IPS-20b (cell line): ENCODE measurements around the gene EMX2.

Source experiments
- H3K27ac ChIP-seq: one replicate; pipeline ENCODE4 v1.5.1; 2013; ENCODE audit warnings: low read length
- H3K27me3 ChIP-seq: 2 replicates; pipeline ENCODE4 v1.6.1; 2013; ENCODE audit warnings: mild to moderate bottlenecking, low read length, inconsistent platforms; ENCODE audit not compliant: insufficient read depth
- H3K36me3 ChIP-seq: 2 replicates; pipeline ENCODE4 v1.6.1; 2013; ENCODE audit warnings: low read depth, mild to moderate bottlenecking, inconsistent platforms, low read length, moderate library complexity; ENCODE audit not compliant: insufficient read depth
- H3K4me1 ChIP-seq: 2 replicates; pipeline ENCODE4 v1.6.1; 2013; ENCODE audit warnings: mild to moderate bottlenecking, control low read depth, inconsistent platforms, low read length, moderate library complexity; ENCODE audit not compliant: insufficient read depth
- H3K4me3 ChIP-seq: 2 replicates; pipeline ENCODE4 v1.5.1; 2013; ENCODE audit warnings: mild to moderate bottlenecking, low read length, inconsistent platforms
- H3K9ac ChIP-seq: 2 replicates; pipeline ENCODE4 v1.6.1; 2013; ENCODE audit warnings: low read depth, mild to moderate bottlenecking, inconsistent platforms, low read length, moderate library complexity
- H3K9me3 ChIP-seq: 2 replicates; pipeline ENCODE4 v1.6.1; 2013; ENCODE audit warnings: mild to moderate bottlenecking, low read depth, low read length, inconsistent platforms; ENCODE audit not compliant: insufficient read depth

EMX2 gene

GRCh38 chr10:117533507-117534281, 8.9 kb upstream of the EMX2 start:
- Histone ChIP-seq H3K36me3 (no peaks in the 10 kb centered on the region), H3K27ac (no peak overlapping the region), H3K4me3 (no peak overlapping the region), H3K9ac (no peak overlapping the region), H3K27me3 (peaks cover 100% of the 10 kb centered on the region), H3K9me3 (peaks cover 8% of the 10 kb centered on the region; the same call in 1 of the 2 replicates), H3K4me1 (no peaks in the 10 kb centered on the region; the same call in 1 of the 2 replicates)

- Histone ChIP-seq H3K27ac (no peak overlapping the region), H3K4me3 (no peak overlapping the region), H3K4me1 (no peaks in the 10 kb centered on the region; the same call in 1 of the 2 replicates), H3K27me3 (peaks cover 100% of the 10 kb centered on the region), H3K9ac (no peak overlapping the region), H3K9me3 (peaks cover 8% of the 10 kb centered on the region; the same call in 1 of the 2 replicates), H3K36me3 (no peaks in the 10 kb centered on the region)
These were observed 7.9 kb upstream of the EMX2 start for GRCh38 chr10:117534321-117535297.

DNA sequence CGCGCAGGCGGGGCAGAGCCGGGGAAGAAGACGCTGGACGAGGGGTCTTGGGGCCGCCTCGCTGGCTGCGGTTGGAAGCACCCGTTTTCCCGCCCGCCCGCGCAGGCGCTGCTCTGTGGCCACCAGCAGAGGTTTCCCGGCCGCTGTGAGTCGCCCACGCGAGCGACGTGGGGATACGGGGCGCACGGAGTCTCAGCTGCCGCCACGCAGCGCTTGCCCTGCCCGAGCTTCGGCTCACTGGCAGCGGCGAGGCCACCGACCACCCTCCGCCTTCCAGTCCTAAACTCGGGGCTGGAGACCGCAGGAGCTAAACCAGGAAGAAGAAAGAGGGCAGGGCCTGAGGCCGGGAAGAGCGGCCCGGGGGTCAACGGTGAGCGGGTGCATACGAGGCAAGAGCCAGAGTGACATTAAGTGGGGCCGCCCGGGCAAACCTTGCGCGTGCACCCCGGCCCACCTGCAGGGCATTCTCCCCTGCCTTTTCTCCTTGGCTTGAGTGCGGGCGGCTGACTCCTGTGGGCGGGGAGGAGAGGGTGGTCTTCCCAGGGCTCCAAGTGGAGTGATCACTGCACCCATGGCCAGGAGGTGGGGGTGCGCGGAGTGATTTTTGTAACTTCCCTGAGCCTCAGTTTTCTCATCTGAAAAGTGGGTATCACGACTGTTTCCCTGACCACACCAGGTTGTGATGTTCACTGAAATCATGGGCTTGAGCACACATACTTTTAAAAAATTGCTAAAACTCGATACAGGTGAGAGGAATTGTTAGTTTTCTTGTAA, 7.1 kb upstream of the EMX2 start:
- H3K27me3 ChIP-seq: peaks cover 100% of the 10 kb centered on the region
- H3K4me1 ChIP-seq: no peaks in the 10 kb centered on the region; the same call in 1 of the 2 replicates
- peaks cover 8% of the 10 kb centered on the region; the same call in 1 of the 2 replicates for H3K9me3 ChIP-seq
- no peak overlapping the region for H3K9ac ChIP-seq
- H3K4me3 ChIP-seq: no peak overlapping the region
- no peaks in the 10 kb centered on the region for H3K36me3 ChIP-seq
- no peak overlapping the region for H3K27ac ChIP-seq

DNA sequence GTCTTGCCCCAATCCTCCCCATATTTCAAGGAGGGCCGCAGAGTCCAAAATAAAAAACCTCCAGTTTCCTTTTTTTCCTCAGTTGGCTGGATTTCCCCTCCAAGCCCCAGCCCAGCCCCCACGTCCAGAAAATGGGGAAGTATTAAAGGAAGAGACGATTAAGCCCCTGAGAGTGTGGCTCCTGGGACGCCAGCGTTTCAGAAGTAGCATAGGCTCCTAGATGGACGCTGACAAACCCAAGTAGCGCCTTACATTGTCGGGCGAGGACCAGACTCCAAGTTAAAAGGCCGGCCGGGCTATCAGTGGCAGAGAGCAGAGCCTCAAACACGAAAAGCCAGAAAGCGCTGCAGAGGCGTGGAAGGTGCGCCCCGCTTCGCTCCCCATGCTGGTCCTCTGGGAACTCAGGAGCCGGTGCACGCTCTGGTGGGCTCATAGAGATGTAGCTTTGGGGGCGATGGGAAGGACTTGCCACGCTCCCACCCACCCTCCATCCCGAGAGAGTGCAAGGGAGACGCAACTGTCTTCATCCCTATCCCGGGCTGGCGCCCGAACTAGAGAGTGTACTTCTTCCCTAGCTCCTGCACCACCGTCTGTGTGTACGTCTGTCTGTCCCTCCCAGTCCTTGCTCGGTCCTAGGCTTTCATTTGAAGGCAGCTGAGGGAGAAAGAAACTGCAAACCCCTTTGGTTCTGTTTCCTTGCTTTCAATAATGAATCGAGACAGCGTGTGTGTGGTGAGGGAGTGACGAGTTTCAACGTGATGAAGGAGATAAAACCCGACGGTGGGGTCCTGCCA, 6.3 kb upstream of the EMX2 start:
- Histone ChIP-seq H3K27me3 (peaks cover 100% of the 10 kb centered on the region), H3K9me3 (peaks cover 8% of the 10 kb centered on the region; the same call in 1 of the 2 replicates), H3K4me1 (no peaks in the 10 kb centered on the region; the same call in 1 of the 2 replicates), H3K4me3 (no peak overlapping the region), H3K9ac (no peak overlapping the region), H3K36me3 (no peaks in the 10 kb centered on the region), H3K27ac (no peak overlapping the region)

- Histone ChIP-seq H3K27ac (no peak overlapping the region), H3K4me3 (peak overlapping the region; percentile 51), H3K9me3 (peaks cover 8% of the 10 kb centered on the region; the same call in 1 of the 2 replicates), H3K36me3 (no peaks in the 10 kb centered on the region), H3K9ac (no peak overlapping the region), H3K4me1 (no peaks in the 10 kb centered on the region; the same call in 1 of the 2 replicates), H3K27me3 (peaks cover 100% of the 10 kb centered on the region)
These were observed 5.6 kb upstream of the EMX2 start for GRCh38 chr10:117536866-117537435.

GRCh38 chr10:117537436-117537903, 5.1 kb upstream of the EMX2 start:
- H3K4me3 ChIP-seq: peak overlapping the region; percentile 51
- no peaks in the 10 kb centered on the region; the same call in 1 of the 2 replicates for H3K4me1 ChIP-seq
- peaks cover 8% of the 10 kb centered on the region; the same call in 1 of the 2 replicates for H3K9me3 ChIP-seq
- H3K27me3 ChIP-seq: peaks cover 100% of the 10 kb centered on the region
- H3K36me3 ChIP-seq: no peaks in the 10 kb centered on the region
- no peak overlapping the region for H3K9ac ChIP-seq
- no peak overlapping the region for H3K27ac ChIP-seq

GRCh38 chr10:117537904-117538524, 4.5 kb upstream of the EMX2 start:
- Histone ChIP-seq H3K4me3 (no peak overlapping the region), H3K9ac (no peak overlapping the region), H3K9me3 (peaks cover 8% of the 10 kb centered on the region; the same call in 1 of the 2 replicates), H3K27ac (no peak overlapping the region), H3K27me3 (peaks cover 100% of the 10 kb centered on the region), H3K4me1 (no peaks in the 10 kb centered on the region; the same call in 1 of the 2 replicates), H3K36me3 (no peaks in the 10 kb centered on the region)

GRCh38 chr10:117539361-117539773, 3.2 kb upstream of the EMX2 start:
- H3K27ac ChIP-seq: no peak overlapping the region
- H3K36me3 ChIP-seq: no peaks in the 10 kb centered on the region
- peaks cover 100% of the 10 kb centered on the region for H3K27me3 ChIP-seq
- H3K9ac ChIP-seq: no peak overlapping the region
- no peak overlapping the region for H3K4me3 ChIP-seq
- peaks cover 1% of the 10 kb centered on the region; the same call in 1 of the 2 replicates for H3K4me1 ChIP-seq
- no peaks in the 10 kb centered on the region; the same call in 1 of the 2 replicates for H3K9me3 ChIP-seq

DNA sequence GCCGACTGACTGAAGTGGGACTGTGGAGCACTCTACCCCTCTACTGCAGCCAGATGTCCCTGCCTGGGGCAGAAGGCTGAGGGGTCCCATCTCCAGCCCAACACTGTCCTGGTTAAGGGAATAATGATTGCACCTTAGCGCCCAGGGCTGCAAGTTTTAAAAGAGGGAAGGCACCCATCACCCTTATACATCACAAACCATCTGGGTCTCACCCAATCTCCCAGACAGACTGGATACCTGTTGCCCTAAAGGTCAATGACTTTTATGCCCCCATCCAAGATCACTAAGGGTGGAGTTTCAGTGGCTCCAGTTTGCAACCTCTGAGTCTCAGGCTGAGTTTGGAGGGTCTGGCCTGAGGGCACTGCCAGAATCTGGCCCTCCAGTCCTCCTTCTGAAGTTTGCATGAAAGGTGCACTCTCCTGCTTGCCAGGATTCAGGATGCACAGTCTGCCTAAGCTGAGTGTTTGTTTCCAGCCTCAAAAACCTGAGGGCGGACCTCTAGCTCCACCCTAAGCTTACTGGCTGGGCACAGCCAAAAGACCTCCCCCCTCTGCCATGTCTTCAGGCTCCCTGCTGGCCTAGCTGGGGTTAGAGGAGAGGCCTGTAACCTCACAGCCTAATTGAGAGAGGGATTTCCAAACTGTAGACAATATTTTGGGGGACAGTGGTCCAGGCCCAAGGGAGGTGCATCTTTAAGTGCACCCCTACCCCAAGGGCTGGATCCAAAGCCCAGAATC, 2.5 kb upstream of the EMX2 start:
- peaks cover 6% of the 10 kb centered on the region; the same call in 1 of the 2 replicates for H3K4me1 ChIP-seq
- H3K9me3 ChIP-seq: no peaks in the 10 kb centered on the region; the same call in 1 of the 2 replicates
- no peak overlapping the region for H3K27ac ChIP-seq
- no peaks in the 10 kb centered on the region for H3K36me3 ChIP-seq
- no peak overlapping the region for H3K9ac ChIP-seq
- H3K27me3 ChIP-seq: peaks cover 100% of the 10 kb centered on the region
- no peak overlapping the region for H3K4me3 ChIP-seq
